ENCODE data around the gene SAV1.

SAV1 gene

DNA sequence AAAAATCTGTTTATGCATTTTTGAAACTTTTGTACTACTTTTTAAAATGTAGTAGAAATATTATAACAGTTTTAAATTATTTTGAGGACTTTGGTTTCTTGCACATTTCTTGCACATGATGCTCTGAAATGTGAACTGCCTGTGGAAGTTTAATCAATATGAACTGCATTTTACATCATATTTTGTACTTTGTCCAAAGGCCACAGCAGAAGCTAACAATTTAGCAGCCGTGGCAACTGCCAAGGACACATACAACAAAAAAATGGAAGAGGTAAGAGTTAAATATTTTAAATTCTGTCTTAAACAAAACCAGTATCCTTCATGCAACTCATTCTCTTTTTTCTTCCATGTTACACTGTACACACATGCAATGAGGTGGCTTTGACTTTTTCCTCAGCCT lies 45.1 kb downstream of the SAV1 start:
- Histone ChIP-seq H3K4me3 (replicated peaks; ENCODE audit: low read depth, low read length) (no peak overlapping the region), H3K27me3 (replicated peaks; ENCODE audit: control insufficient read depth, insufficient read depth, low read length) (no peaks in the 10 kb centered on the region), H3K36me3 (ENCODE audit: control insufficient read depth, insufficient read depth, low read length) (no peaks in the 10 kb centered on the region)
- DNase-seq (ENCODE audit: extremely low read depth, insufficient read length), result no peak
- TF ChIP-seq, protein P1, sequence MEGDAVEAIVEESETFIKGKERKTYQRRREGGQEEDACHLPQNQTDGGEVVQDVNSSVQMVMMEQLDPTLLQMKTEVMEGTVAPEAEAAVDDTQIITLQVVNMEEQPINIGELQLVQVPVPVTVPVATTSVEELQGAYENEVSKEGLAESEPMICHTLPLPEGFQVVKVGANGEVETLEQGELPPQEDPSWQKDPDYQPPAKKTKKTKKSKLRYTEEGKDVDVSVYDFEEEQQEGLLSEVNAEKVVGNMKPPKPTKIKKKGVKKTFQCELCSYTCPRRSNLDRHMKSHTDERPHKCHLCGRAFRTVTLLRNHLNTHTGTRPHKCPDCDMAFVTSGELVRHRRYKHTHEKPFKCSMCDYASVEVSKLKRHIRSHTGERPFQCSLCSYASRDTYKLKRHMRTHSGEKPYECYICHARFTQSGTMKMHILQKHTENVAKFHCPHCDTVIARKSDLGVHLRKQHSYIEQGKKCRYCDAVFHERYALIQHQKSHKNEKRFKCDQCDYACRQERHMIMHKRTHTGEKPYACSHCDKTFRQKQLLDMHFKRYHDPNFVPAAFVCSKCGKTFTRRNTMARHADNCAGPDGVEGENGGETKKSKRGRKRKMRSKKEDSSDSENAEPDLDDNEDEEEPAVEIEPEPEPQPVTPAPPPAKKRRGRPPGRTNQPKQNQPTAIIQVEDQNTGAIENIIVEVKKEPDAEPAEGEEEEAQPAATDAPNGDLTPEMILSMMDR (IDR thresholded peaks at IDR 0.05; ENCODE audit: insufficient read depth, low read length, poor library complexity, severe bottlenecking), result no peak

- Histone ChIP-seq H3K36me3 (ENCODE audit: control insufficient read depth, insufficient read depth, low read length) (no peaks in the 10 kb centered on the region), H3K27me3 (replicated peaks; ENCODE audit: control insufficient read depth, insufficient read depth, low read length) (no peaks in the 10 kb centered on the region), H3K4me3 (replicated peaks; ENCODE audit: low read depth, low read length) (no peak overlapping the region)
- no peak for DNase-seq (ENCODE audit: extremely low read depth, insufficient read length)
- TF ChIP-seq, protein P1 (IDR thresholded peaks at IDR 0.05; ENCODE audit: insufficient read depth, low read length, poor library complexity, severe bottlenecking), result no peak
Observed at GRCh38 chr14:50620341-50620740, 47.8 kb downstream of the SAV1 start.

DNA sequence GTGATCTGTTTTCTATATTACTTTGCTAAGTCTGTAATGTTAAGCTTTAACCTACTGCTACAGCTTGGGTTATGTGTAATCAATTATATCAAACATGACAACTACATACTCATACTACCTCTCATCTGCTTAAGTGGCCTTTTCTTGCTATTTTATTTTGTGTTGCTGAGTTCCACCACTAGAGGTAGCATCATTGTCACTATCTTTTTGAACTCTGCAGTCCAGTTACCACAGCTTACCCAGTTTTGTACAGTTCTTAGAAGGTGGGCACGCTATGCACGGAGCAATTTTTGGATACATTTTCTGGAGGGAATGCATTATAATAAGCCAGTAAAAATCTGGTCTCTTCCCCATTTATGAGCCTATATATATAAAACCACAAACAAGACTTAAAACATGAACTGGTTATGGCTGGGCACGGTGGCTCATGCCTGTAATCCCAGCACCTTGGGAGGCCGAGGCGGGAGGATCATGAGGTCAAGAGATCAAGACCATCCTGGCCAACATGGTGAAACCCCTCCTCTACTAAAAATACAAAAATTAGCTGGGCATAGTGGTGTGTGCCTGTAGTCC lies 48.5 kb downstream of the SAV1 start:
- Histone ChIP-seq H3K27me3 (replicated peaks; ENCODE audit: control insufficient read depth, insufficient read depth, low read length) (no peaks in the 10 kb centered on the region), H3K4me3 (replicated peaks; ENCODE audit: low read depth, low read length) (no peak overlapping the region), H3K36me3 (ENCODE audit: control insufficient read depth, insufficient read depth, low read length) (no peaks in the 10 kb centered on the region)
- TF ChIP-seq, protein P1 (IDR thresholded peaks at IDR 0.05; ENCODE audit: insufficient read depth, low read length, poor library complexity, severe bottlenecking), result peak; percentile 73
- DNase-seq (ENCODE audit: extremely low read depth, insufficient read length), result peak; percentile 9

- no peak for DNase-seq (ENCODE audit: extremely low read depth, insufficient read length)
- H3K27me3 ChIP-seq (replicated peaks; ENCODE audit: control insufficient read depth, insufficient read depth, low read length), result no peaks in the 10 kb centered on the region
- no peak overlapping the region for H3K4me3 ChIP-seq (replicated peaks; ENCODE audit: low read depth, low read length)
- H3K36me3 ChIP-seq (ENCODE audit: control insufficient read depth, insufficient read depth, low read length), result no peaks in the 10 kb centered on the region
- TF ChIP-seq, protein P1 (IDR thresholded peaks at IDR 0.05; ENCODE audit: insufficient read depth, low read length, poor library complexity, severe bottlenecking), result no peak
Observed at GRCh38 chr14:50616275-50616674, 51.8 kb downstream of the SAV1 start.

- Histone ChIP-seq H3K27me3 (replicated peaks; ENCODE audit: control insufficient read depth, insufficient read depth, low read length) (no peaks in the 10 kb centered on the region), H3K36me3 (ENCODE audit: control insufficient read depth, insufficient read depth, low read length) (no peaks in the 10 kb centered on the region), H3K4me3 (replicated peaks; ENCODE audit: low read depth, low read length) (no peak overlapping the region)
- no peak for DNase-seq (ENCODE audit: extremely low read depth, insufficient read length)
- TF ChIP-seq, protein P1 (IDR thresholded peaks at IDR 0.05; ENCODE audit: insufficient read depth, low read length, poor library complexity, severe bottlenecking), result no peak
Observed at GRCh38 chr14:50615552-50615951, 52.6 kb downstream of the SAV1 start.

DNA sequence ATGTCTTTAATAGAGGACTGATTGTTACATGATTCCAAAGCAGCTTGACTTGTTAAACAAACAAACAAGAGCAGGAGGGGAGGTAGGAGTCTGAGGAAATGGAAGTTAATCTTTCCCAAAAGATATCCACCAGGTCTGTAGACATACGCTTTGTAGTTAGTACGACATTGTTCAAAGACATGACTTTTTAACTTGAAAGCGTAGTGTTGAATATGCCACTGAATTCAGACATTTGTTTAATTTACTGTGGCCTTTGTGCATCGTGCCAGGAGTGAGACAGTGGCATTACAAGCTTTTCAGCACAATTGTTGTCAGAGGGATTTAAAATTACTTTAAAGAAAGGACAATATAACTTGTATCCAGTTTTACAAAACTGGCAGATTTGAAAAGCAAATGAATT lies 53.0 kb downstream of the SAV1 start:
- DNase-seq (ENCODE audit: extremely low read depth, insufficient read length), result no peak
- H3K27me3 ChIP-seq (replicated peaks; ENCODE audit: control insufficient read depth, insufficient read depth, low read length), result no peaks in the 10 kb centered on the region
- no peak overlapping the region for H3K4me3 ChIP-seq (replicated peaks; ENCODE audit: low read depth, low read length)
- H3K36me3 ChIP-seq (ENCODE audit: control insufficient read depth, insufficient read depth, low read length), result no peaks in the 10 kb centered on the region
- TF ChIP-seq, protein P1 (IDR thresholded peaks at IDR 0.05; ENCODE audit: insufficient read depth, low read length, poor library complexity, severe bottlenecking), result no peak

Data from GM06990 (cell line).